ENCODE data around the gene SIRT2. TPM values are rescaled to one million over a fixed set of nuclear protein-coding genes. Genes with fewer than 3 reads are reported as not detected.

The SIRT2 gene
- total and polyA plus RNA-seq, 2 of the 13 experiments (the other 11 are each of a cell fraction or from before 2014, with no cell fraction given), result 22.3 to 26.1 TPM

GRCh38 chr19:38850436-38850975, 48.9 kb downstream of the SIRT2 start (continued):
- TF ChIP-seq, protein P1, sequence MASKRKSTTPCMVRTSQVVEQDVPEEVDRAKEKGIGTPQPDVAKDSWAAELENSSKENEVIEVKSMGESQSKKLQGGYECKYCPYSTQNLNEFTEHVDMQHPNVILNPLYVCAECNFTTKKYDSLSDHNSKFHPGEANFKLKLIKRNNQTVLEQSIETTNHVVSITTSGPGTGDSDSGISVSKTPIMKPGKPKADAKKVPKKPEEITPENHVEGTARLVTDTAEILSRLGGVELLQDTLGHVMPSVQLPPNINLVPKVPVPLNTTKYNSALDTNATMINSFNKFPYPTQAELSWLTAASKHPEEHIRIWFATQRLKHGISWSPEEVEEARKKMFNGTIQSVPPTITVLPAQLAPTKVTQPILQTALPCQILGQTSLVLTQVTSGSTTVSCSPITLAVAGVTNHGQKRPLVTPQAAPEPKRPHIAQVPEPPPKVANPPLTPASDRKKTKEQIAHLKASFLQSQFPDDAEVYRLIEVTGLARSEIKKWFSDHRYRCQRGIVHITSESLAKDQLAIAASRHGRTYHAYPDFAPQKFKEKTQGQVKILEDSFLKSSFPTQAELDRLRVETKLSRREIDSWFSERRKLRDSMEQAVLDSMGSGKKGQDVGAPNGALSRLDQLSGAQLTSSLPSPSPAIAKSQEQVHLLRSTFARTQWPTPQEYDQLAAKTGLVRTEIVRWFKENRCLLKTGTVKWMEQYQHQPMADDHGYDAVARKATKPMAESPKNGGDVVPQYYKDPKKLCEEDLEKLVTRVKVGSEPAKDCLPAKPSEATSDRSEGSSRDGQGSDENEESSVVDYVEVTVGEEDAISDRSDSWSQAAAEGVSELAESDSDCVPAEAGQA (IDR thresholded peaks at IDR 0.05; ENCODE audit: low read depth), result no peak
- TF ChIP-seq, protein P1 (CRISPR knock-in tag; IDR thresholded peaks at IDR 0.05; ENCODE audit: borderline replicate concordance), result no peak
- TF ChIP-seq, protein P2, sequence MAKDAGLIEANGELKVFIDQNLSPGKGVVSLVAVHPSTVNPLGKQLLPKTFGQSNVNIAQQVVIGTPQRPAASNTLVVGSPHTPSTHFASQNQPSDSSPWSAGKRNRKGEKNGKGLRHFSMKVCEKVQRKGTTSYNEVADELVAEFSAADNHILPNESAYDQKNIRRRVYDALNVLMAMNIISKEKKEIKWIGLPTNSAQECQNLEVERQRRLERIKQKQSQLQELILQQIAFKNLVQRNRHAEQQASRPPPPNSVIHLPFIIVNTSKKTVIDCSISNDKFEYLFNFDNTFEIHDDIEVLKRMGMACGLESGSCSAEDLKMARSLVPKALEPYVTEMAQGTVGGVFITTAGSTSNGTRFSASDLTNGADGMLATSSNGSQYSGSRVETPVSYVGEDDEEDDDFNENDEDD (CRISPR knock-in tag; IDR thresholded peaks at IDR 0.05; ENCODE audit: borderline replicate concordance), result peak; percentile 10; the same call in 1 of the 2 replicates
- TF ChIP-seq CEBPZ (IDR thresholded peaks at IDR 0.05; ENCODE audit: low read length), result peak; percentile 61; the same call in 1 of the 2 replicates
- 0 out of 2 replicates have a peak, but pooled peaks have one; percentile 28 for TF ChIP-seq IKZF5 (CRISPR knock-in tag; IDR thresholded peaks at IDR 0.05)
- TF ChIP-seq FOXP1 (IDR thresholded peaks at IDR 0.05), result no peak
- TF ChIP-seq FOXP1 (CRISPR knock-in tag; IDR thresholded peaks at IDR 0.05), result 0 out of 2 replicates have a peak, but pooled peaks have one; percentile 0
- no peak for TF ChIP-seq ZNF180 (CRISPR knock-in tag; IDR thresholded peaks at IDR 0.05; ENCODE audit: borderline replicate concordance, low read depth)
- TF ChIP-seq KDM2A (CRISPR knock-in tag; IDR thresholded peaks at IDR 0.05; ENCODE audit: borderline replicate concordance, low read depth), result peak; percentile 29; the same call in 1 of the 2 replicates
- no peak for TF ChIP-seq GABPA (IDR thresholded peaks at IDR 0.05; ENCODE audit: low read depth, low read length)
- peak; percentile 70; the same call in 1 of the 2 replicates for TF ChIP-seq GABPA (CRISPR knock-in tag; IDR thresholded peaks at IDR 0.05; ENCODE audit: low read depth)
- TF ChIP-seq NFYC (CRISPR knock-in tag; IDR thresholded peaks at IDR 0.05), result peak; percentile 84; the same call in 1 of the 2 replicates
- peak; percentile 50 for TF ChIP-seq RAD21 (CRISPR knock-in tag; IDR thresholded peaks at IDR 0.05)
- TF ChIP-seq ZNF510 (CRISPR knock-in tag; IDR thresholded peaks at IDR 0.05; ENCODE audit: low read depth), result 0 out of 2 replicates have a peak, but pooled peaks have one; percentile 49
- no peak for TF ChIP-seq TCF7 (IDR thresholded peaks at IDR 0.05; ENCODE audit: low read depth)
- peak; percentile 11; the same call in 1 of the 2 replicates for TF ChIP-seq NCOR1 (IDR thresholded peaks at IDR 0.05; ENCODE audit: borderline replicate concordance, low read length)
- no peak for TF ChIP-seq ZNF672 (CRISPR knock-in tag; IDR thresholded peaks at IDR 0.05)
- TF ChIP-seq PHF8 (CRISPR knock-in tag; IDR thresholded peaks at IDR 0.05), result 0 out of 2 replicates have a peak, but pooled peaks have one; percentile 16
- no peak for TF ChIP-seq RBFOX2 (IDR thresholded peaks at IDR 0.05; ENCODE audit: low read depth, low read length)
- peak; percentile 82 for TF ChIP-seq NFYB (CRISPR knock-in tag; IDR thresholded peaks at IDR 0.05)

Data from HepG2 (cell line).